NCI-H1436 treated with DMSO at 0.1 percent for 48 hours (cell line): ENCODE measurements around the gene FTSJ3.
"Not testable (repeated sequence)": the region's sequence is repeated elsewhere in the genome, so short reads cannot be mapped to it uniquely, and the experiment has no call there.

Experiments used
- DNase-seq: peaks from one replicate; lab custom pipeline; 2025; lab: John Stamatoyannopoulos, UW

The FTSJ3 gene

DNA sequence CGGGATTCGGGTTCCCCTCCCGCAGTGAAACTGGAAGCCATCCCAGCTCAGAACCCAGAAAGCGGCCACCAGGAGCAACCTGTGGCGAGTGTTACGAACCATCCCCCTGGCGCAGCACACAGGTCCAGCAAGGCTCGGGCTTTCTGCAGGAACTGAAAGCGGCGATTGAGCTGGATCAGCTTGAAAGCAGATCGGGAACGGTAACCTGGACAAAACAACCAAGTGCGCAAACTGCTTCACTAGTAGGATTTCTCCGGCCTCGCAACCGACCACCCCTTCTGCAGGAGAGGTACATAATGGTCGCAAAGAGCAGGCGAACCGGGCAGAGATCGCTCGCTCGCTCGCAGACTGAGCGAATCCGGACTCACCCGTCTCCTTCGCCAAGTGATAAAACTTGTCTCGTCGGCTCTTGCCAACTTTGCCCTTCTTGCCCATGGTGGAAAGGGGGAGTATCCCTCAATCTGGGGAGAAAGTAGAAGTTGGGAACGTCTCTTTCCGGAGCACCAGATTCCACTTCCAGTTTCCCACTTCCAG is 928 bp downstream of the FTSJ3 start:
- no peak for DNase-seq

DNA sequence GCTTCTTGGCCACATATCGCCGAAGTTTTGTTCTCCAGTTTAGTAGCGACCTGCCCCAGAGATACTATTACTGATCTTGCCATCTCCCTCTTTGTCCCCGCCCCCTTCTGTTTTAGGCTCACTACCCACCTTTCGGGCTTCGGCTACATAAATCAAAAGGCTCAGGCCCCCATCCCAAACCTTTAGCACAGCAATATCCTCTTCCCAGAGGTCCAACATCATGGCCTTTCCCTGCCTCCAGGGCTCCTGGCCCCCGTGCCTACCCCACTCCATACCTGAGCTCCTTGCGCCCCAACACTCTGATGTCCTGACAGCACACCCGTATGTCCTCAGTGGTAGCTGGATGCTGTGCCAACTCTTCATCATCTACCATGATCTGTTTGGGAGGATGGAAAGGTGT is 3.1 kb downstream of the FTSJ3 start:
- no peak for DNase-seq

DNA sequence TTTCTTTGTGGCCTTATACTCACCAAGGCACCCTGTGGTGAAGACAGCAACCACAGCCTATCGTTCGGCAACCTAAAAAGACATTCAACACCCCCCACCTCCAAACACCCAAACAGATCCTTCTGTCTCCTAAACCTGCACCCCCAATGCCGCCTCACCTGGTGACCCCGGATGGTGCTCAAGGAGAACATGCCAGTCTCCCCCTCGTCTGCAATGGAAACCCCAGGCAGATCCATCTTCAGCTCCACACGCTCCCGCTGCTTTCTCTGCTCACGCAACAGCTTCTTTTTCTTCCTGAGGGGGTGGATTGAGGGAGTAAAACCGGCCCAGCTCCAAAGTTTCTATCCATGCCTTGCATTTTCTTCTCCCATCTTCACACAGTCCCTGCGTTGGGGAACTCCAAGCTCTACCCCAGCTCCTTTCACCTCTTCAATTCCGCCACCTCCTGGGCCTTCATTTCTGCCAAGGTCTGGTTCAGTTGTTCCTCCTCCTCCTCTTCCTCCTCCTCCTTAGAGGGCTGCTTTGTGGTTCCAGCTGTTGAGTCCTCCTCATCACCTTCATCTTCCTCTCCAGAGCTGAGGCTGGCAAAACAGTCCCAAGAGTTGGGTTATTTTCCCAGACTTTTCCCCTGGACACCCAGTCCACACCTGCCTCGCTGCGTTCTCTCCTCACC is 3.7 kb downstream of the FTSJ3 start:
- DNase-seq = no peak

DNA sequence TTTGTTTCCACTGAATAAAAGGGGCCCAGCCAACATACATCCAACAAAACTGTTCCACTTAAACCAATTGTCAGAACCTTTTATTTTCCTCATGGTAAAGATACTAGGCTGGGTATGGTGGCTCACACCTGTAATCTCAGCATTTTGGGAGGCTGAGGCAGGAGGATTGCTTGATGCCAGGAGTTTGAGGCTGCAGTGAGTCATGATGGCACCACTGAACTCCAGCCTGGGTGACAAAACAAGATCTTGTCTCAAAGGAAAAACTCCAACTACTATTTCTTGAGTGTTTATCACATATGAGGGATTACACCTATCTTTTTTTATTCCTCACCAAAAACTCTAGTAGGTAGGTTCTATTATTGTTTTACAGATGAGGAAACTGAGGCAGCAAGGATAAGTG is 4.9 kb downstream of the FTSJ3 start:
- DNase-seq = no peak

DNA sequence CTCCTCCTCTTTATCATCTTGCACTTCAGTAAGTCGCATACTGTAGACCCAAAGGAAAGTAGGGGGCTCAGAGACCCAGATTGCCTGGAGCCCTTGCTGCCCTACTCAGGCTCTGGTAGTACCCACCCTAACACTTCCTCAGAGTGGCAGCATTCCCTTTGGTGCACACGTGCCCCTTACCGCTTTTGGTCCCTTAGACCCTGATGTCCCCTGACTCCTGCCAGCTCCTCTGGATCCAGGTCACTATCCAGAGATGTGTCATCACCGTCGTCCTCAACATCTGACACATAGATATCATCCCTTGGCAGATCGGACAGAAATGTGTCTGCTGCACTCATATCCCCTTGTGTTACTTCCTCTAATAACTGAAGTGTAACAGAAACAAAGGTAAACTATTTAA is 5.7 kb downstream of the FTSJ3 start:
- DNase-seq = no peak

DNA sequence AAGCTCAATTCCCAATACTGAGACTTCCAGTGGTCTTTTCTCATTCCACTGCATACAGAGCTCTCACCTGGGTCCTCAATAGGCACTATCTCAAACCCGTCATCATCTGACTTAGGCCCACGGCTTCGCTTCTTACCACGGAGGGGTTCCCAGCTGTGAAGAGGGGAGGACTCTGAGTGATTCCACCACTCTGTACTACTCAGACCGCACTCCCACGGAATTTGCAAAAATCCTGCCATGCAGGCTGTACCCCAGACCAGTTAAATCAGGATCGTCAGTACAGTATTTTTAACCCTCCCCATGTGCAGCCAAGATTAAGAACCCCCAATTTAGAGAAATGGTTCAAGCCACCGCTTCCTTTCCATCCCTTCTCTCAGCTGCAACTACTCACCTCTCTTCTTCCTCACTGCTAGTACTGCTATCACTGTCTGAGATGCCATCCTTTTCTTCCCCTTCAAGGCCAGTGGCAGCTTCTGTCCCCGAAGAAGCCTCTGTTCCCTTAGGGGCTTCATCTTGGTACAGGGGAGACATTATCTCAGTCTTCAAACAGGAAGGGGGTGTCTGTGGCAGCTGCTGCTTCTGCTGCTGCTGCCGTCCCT is 6.4 kb downstream of the FTSJ3 start:
- no peak for DNase-seq

DNA sequence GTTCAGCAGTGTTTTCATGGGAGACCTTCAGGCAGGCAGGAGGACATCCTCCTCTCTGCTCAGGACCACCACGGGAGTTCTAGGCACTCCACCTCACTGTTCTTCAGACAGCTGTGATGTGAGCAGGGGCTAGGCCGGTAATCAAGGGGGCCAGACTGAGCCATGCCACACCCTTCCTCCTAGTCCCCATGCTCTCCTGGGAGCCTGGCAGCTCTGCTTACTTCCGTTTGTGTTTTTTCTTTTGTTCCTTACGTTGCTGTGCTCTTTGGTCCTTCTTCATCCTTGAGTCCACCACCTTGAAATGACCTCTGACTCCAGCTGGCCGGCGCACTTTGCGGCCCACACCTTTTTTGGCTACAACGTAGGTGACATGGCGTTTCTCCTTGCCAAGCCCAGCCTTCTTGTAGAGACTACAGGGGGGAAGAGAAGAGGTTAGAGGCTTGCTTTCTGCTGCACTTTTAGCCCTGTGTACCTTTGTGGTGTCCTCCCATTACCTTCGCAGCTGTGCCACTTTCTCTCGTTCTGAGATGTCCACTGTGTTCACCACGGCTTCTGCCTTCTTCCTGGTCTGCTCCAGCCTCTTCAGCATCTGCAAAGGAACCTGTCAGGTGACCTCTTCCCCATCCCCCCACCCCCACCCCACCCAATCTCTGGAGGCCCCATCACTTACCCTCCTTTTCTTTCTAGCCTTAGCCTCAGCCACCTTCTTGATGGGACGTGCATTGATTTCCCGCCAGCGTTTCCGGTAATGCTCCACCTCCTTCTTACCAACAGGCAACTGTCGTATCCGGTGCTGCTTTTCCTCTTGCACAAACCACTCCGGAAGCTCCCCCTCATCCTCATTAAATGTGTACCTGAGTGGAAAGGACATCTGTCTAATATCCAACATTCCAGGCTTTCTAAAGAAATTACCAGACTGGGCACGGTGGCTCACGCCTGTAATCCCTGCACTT is 7.6 kb downstream of the FTSJ3 start:
- DNase-seq = no peak

DNA sequence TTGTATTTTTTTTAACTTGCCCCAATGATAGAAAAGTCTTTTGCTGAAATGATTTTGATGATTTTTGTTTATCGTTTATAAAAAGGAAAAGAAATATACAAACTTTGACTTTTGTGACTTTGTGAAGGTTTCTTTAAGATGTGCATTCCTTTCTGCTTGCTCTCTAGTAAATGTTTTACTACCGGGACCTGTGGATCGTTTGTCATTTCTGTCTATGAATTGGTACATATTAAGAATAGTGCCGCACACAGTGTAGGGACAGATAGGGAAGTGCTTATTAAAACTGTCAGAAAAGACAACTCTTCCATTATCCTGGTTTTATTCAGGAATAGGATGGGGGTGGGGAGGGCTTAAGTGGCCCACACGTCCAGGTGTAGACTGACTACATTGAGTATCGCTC is 8.3 kb downstream of the FTSJ3 start:
- DNase-seq = no peak

DNA sequence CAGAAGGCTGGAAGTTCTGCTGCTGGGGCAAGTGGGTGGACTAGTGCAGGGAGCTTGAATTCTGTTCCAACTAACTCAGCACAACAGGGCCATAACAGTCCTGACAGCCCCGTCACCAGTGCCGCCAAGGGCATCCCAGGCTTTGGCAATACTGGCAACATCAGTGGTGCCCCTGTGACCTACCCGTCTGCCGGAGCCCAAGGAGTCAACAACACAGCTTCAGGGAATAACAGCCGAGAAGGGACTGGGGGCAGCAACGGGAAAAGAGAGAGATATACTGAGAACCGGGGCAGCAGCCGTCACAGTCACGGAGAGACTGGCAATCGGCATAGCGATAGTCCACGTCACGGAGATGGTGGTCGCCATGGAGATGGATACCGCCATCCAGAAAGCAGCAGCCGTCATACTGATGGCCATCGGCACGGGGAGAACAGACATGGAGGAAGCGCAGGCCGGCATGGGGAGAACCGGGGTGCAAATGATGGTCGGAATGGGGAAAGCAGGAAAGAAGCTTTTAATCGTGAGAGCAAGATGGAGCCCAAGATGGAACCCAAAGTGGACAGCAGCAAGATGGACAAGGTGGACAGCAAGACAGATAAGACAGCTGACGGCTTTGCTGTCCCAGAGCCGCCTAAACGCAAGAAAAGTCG is 9.6 kb downstream of the FTSJ3 start:
- DNase-seq = no peak

DNA sequence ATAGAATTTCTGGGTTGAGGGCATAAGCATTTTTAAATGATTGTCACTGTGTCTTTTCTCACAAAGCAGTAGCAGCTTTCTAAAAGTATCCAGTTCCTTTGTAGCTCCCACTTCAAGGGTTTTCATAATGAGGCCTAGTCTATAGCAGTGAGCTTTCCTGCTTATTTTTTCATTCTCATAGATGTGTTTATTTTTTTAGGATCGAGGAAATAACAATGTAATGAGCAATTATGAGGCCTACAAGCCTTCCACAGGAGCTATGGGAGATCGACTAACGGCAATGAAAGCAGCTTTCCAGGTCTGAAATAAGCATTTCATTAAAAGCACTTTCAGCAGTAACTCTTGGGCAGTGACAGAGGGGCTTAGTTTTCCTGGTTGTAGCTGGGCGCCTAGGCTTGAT is 10.8 kb downstream of the FTSJ3 start:
- DNase-seq = no peak

DNA sequence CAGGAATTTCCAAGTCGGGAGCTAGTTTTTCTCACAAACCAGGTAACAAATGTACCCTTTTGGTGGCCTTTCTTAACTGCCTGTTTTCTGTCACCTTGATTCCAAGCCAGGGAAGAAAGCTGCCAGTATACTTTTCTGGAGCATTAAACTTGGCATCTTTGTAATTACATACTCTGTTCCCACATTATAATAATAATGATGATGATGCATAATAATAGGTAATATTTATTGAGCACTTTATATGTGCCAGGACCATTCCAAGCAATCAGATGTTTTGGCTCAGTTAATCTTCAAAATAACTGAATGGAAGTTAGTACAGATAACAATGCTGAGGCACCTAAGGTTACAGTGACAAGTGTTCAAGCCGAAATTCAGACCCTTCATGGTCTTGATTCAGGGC is 11.3 kb downstream of the FTSJ3 start:
- DNase-seq = no peak

DNA sequence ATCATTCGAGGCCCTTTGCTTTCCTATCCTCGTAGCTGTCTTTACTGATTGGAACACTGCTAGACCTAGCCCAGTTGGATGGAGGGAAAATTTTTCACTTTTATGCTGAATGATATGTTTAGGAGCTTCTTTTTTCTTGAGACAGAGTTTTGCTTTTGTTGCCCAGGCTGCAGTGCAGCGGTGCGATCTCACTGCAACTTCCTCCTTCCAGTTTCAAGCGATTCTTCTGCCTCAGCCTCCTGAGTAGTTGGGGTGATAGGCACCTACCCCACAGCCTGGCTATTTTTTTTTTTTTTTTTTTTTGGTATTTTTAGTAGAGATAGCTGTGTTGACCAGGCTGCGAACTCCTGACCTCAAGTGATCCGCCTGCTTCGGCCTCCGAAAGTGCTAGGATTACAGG is 17.5 kb downstream of the FTSJ3 start:
- DNase-seq = no peak

DNA sequence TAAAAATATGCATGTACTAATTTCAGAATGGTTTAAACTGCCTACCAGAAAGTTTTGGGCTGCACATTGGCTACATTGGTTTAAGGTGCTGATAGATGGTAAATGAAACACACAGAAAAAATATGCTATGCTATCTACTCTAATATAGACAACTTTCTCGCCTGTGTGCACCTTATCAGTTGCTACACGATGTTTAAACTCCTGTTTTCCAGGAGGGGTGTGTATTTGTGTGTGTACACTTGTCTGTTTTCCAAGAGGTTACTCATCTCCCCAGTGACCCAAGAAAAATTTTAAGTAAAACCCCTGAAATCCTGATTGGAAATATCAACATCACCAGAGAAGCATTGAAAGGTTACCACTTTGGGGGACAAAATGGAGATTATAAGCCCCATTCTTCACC is 21.9 kb downstream of the FTSJ3 start:
- DNase-seq = no peak

DNA sequence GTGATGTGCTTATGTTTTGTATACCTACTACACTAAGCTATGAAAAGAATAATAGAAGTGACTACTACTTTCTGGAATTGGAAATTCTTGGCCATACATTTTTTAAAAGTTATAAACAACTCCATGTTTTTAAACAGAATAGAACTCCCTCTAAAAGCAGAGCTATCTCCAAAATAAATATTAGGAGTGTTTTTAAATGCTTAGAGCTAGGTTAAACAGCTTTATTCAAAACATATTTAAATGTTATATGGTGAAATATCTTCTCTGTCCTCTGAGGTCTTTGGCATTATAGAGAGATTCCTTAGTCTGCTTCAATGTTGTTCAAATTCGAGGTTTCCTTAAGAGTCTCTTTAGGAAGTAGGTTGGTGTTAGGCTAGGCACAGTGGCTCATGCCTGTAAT is 23.1 kb downstream of the FTSJ3 start:
- no peak for DNase-seq

DNA sequence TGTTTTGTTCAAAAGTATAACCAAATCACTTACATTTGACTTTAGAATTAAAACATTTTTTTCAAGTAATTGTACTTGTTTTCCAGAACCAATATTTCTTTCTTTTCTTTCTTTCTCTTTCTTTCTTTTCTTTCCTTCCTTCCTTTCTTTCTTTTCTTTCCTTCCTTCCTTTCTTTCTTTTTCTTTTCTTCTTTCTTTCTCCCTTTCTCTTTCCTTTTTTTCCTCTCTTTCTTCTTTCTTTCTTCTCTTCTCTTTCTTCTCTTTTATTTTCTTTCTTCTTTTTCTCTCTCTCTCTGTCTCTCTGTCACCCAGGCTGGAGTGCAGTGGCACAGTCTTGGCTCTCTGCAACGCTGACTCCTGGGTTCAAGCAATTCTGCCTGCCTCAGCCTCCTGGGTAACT is 26.7 kb downstream of the FTSJ3 start:
- DNase-seq = no peak

DNA sequence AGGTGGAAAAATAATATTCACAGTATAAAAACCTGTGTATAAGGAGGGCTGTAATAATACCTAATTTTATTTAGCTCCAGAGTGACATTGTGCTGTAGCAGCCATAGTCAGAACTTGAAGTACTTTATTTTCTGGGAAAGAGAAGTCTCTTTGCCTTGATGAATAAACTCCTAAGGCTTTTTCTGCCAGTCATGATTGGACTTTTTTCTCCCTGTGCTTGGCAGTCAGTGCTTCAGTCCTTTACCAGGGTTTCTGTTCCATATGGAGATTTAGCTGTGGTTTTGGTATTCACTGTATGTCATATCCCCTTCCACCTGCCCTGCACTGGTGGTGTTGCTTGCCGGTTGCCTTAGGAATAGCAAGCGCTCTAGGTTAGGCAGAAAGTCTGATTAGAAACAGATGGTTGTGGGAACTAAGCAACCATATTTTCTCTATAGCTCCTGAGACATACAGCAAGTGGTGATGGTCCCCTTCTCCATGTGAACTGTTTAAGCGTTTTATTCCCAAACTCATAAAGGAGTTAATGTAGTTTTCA is 28.8 kb downstream of the FTSJ3 start:
- DNase-seq = no peak

DNA sequence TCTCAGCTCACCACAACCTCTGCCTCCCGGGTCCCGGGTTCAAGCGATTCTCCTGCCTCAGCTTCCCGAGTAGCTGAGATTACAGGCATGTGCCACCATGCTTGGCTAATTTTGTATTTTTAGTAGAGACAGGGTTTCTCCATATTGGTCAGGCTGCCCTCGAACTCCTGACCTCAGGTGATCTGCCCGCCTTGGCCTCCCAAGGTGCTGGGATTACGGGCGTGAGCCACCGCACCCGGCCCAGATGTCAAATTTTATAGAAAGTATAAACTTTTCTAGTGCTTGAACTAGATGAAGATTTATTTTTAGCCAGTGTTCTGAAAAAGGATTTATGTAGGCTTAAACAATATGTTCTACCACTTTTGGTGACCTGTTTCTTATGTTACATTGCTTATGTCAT is 31.1 kb downstream of the FTSJ3 start:
- not testable (repeated sequence) for DNase-seq

DNA sequence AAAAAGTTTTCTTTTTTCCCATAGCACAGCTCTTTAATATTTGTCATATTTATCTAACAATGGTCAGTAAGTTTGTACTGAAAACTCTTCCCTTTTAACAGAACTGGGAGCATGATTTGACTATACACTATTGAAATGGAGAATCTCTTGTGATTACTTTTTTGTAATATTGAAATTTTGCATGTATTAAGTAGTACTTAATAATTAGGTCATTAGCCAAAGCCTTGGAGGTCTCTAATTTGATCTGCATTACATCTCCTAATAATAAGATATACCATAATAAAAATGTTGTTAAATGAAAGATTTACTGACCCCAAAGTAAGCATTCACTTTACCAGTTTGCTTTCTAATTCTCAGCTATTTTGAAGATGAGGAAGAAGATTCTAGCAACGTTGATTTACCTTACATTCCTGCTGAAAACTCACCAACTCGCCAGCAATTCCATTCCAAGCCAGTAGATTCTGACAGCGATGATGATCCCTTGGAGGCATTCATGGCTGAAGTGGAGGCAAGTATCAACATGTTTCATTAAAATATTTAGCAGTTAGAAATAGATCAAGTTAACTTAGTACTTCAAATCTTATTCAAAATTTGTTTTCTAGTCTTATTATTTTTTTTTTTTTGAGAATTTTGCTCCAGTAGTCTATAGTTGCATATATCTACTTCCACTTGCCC is 35.3 kb downstream of the FTSJ3 start:
- DNase-seq = no peak

DNA sequence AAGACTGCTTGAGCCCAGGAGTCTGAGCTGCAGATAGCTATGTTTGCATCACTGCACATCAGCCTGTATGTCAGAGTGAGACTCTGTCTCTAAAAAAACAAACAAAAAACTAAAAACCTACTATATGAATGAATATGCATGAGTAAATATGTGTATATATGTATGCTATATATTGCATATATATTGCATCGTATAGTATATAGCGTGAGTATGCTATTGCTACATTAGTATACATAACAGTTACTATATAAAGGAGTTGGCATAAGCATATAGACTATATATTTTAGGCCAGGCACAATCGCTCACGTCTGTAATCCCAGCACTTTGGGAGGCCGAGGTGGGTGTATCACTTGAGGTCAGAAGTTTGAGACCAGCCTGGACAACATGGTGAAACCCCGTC is 37.4 kb downstream of the FTSJ3 start:
- DNase-seq = no peak

DNA sequence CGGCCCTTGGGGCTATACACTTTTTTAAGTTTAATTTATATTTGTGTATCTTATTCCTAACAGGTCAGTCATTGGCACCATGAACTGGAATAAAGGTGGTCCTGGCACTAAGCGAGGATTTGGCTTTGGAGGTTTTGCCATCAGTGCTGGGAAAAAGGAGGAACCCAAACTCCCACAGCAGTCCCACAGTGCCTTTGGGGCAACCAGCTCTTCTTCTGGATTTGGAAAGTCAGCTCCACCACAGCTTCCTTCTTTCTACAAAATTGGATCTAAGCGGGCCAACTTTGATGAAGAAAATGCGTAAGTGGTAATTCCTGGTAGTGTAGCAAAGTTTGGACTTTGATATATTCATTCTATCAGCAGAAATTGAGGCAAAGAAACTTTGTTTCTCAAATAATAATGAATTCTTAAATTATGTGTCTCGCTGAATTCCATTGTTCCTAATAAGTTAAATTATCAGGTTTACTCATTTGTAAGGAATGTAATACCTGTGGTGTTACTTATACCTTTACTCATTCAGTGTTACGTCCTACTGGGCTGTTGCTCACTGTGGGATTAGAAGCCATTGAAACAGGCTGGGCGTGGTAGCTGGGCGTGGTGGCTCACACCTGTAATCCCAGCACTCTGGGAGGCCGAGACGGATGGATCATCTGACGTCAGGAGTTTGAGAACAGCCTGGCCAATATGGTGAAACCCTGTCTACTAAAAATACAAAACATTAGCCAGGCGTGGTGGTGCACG is 40.3 kb downstream of the FTSJ3 start:
- no peak for DNase-seq

DNA sequence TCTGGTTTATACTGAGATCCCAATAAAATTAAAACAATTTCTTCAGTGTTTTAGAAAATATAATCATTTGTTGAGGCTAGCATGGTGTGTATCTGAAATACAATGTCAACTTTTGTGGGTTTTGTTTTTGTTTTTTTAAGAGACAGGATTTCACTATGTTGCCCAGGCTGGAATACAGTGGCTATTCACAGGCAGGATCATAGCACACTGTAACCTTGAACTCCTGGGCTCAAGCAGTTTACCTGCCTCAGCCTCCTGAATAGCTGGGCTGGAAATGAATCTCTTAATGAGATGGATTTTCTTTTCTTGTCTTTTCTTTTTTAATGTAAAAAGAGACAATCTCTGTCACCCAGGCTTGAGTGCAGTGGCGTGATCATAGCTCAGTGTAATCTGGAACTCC is 41.3 kb downstream of the FTSJ3 start:
- no peak for DNase-seq
